ENCODE results near the gene MEF2D. TPM values are rescaled to one million over a fixed set of nuclear protein-coding genes. Genes with fewer than 3 reads are reported as not detected.

The MEF2D gene
- total RNA-seq, 1 donor from 2014 or later = 5.5 TPM

GRCh38 chr1:156488566-156489165 is 11.9 kb downstream of the MEF2D start:
- no peak for DNase-seq (ENCODE audit: low spot score)

- DNase-seq (ENCODE audit: low spot score) = no peak
These were observed 12.7 kb downstream of the MEF2D start for GRCh38 chr1:156487862-156488261.

DNA sequence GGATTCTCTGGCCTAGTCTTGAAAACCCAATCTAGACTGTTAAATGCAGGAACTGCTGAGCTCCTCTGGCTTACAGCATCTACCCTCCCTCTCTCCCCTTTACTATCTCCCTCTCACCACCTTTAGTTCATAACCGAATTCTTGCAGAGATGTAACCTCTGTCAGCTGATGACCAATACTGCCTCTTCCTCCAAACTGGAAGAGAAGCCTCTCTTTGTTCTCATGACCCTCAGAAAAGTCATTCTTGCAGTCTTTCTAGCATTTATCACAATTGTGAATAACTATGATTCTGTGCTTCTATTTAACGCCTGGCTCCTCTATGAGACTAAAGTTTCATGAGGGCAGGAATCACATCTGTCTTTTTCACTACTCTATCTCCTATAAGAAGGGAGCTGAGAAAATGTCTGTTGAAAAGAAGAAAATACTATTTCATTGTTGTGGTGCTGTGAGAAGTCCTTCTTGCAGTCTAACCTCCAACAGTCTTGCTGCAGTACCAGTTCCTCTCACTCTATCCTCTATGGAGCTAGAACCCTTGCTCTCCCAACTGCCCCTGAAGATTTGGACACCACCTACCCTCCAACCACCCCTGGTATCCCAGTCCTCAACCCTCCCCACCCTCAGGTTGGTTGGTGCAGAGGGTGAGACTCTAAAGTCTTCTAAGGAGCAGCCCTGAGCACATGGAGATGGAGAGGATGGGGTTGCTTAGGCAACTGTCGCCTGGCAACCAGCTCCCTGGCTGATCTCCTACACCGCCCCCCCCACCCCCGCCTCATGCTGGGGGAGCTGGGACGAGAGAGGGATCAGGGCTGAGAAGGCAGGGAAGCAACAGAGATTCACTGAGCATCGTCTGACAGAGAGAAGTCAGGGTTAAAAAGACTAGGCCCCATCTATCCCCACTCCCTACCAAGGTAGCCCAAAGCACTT is 13.9 kb downstream of the MEF2D start:
- no peak for DNase-seq (ENCODE audit: low spot score)

- DNase-seq (ENCODE audit: low spot score) = no peak
These were observed 14.6 kb downstream of the MEF2D start for GRCh38 chr1:156485984-156486383.

DNA sequence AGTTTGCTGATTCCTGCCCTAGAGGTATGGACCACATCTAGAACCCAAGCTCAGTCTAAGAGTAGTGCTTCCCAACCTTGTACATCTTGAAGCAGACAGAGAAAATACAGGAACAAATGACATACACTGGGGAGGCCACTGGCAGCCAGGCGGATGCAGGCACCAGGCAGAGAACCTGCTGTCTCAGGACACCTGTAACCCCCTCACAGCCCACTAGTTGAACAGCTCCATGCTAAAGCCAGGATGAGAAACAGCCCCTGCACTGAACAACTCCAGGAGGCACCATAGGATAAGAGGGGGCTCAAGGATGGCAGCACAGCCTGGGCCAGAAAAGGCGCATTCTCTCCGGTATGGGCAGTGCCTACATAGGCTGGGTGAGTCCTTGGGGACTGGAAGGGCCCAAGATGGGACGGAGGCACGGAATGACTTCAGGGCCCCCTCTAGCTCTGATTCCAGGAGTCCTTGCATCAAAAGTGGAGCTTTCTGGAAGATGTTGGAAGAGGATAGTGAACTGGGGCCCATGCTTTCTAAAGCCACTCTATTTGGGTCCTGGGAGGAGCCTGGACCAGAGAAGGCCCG is 16.0 kb downstream of the MEF2D start:
- no peak for DNase-seq (ENCODE audit: low spot score)

- no peak for DNase-seq (ENCODE audit: low spot score)
These were observed 17.2 kb downstream of the MEF2D start for GRCh38 chr1:156483397-156483796.

DNA sequence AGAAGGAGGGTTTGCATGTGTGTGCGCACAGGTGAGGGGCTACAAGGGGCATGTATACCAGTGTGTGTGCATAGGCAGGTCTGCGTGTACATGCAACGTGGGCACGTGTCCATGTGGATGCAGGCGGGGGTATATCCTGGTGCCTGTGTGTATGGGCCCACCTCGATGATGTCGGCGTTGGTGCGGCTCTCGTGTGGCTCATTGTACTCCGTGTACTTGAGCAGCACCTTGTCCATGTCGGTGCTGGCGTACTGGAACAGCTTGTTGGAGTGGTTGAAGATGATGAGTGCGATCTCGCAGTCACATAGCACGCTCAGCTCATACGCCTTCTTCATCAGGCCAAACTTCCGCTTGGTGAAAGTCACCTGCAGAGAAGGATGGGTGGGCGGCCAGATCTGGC is 18.3 kb downstream of the MEF2D start:
- DNase-seq (ENCODE audit: low spot score) = no peak

- DNase-seq (ENCODE audit: low spot score) = no peak
These were observed 19.0 kb downstream of the MEF2D start for GRCh38 chr1:156481527-156481926.

DNA sequence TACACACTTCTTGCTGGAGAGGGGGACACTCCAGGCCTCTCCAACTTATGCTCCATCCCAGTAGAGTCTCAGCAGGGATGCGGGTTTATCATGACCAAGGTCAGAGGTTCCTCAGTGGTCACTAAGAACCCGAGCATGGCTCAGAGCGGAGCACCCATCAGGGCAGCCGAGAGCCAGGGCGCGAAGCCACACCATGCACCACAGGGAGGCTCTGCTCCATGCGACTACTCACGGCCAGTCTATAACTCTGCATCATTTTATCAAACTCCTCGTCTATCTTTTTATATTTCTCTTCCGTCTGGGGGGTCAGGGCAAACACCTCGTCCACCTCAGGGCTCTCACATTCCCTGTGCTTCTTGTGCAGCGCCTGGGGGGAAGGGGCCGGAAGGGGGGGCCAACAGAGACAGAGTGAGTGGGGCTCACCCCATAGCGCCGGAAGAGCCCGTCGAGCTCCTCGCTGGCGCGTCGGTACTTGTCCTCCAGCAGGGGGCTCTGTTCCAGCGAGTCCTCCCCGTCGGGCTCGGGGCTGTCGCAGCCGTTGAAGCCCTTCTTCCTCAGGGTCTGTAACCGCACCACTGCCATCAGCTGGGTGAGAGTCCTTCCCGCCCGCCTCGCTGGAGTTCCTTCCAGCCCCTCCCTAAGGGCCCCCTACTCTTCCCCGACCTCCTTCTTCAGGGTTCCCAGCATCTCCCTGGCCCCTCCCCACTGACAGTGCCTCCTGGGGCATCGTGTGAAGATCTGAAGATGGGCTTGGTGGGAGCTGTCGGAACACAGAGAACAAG is 20.0 kb downstream of the MEF2D start:
- DNase-seq (ENCODE audit: low spot score) = no peak

DNA sequence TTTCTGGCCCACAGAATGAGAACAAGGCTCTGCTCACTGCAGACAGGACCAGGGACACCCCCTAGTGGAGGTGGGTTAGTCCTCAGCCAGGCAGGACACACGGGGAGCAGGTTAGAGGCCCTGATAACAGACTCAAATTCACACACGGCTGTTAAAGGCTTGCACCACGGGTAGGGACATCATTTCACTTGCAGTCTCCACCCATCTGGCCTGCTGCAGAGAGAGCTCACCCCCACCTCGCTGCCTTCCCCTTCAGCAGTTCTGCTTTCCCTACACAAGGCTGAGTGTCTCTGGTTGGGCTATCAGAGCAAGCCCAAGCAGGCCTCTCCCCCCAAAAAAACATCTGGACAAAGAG is 20.6 kb downstream of the MEF2D start:
- DNase-seq (ENCODE audit: low spot score) = no peak

DNA sequence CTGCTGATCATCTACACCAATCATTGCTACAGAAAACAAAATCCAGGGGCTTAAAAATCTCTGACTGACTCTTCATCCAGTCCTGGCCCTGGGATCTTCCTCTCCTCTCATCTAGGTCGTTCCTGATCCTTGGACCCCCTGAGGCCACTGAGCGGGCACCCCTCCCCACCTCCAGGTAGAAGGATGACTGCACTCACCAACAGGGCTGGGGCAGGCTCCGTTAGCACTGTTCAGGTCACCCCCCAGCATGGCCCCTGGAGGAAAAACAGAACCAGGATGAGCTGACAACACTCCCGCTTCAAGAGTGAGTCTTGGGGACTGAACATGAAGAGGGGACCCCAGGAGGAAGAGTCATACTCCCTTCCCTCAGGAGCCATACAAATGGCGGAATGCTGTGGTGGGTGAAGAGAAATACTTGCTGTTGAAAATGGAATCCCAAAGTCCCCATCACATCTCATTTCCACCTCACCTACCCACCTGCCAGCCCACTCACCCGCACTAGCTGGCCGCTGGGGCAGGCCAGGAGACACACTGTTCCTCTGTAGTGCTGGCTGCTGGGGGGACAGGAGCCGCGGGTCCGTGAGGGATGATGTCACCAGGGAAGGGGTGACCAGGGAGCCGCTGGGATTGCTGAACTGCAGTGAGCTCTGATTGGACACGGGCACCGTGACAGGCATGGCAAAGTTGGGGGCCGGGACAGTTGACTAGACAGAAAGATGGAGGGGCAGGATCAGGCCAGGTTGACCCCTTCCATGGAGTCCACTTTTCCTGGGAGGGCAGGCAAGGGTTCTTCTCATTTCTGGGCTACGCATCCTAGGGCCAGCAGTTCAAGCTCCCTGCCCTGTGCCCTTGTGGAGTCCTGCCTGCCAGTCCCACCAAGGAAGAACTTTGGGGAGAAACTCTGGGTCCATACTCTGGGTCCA is 21.2 kb downstream of the MEF2D start:
- no peak for DNase-seq (ENCODE audit: low spot score)

DNA sequence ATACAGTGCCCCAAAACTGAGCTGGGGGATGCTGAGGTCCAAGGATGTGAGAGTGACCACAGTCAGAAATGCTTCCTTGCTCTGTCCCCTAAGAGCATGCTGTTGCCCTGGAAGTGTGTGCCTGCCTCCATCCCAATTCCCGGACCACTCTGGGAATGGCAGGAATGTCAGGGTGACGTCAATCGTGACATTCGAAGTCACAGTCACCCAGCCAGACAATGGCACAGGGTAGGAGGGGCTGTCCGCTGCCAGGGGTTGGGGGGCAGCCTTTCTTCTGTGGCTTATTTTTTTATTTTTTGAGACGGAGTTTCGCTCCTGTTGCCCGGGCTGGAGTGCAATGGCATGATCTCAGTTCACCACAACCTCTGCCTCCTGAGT is 22.3 kb downstream of the MEF2D start:
- DNase-seq (ENCODE audit: low spot score) = no peak

DNA sequence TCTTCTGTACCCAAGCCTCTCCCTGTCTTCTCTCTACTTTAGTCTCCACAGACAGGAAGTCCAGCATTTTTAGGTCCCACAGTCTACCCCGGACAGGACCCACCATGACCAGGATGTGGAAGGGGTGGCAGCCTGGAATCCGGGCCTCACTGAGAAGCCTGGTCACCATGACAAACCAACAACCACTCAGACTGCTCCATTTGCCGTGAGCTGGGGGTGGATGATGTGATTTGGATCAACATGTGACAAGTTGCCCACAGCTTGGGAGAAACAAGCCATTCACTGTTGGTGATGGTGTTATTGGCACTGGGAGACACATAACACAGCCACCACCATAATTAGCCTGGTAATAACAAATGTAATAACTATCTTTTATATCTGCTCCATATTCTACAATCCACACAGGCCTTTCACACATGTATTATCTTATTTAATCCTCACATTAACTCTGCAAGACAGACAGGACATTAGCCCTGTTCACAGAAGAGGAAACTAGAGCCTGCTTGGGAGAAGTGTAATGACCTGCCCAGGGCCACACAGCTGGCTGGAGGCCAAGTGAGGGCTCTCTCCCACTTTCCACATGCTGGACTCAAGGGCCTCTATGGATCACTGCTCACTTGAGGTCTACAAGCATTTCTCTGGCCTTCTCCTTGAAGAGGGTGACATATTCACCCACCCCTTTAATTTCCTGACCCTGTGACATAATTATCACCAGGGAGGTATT is 22.9 kb downstream of the MEF2D start:
- no peak for DNase-seq (ENCODE audit: low spot score)

- DNase-seq (ENCODE audit: low spot score) = no peak
These were observed 23.9 kb downstream of the MEF2D start for GRCh38 chr1:156476501-156477298.

DNA sequence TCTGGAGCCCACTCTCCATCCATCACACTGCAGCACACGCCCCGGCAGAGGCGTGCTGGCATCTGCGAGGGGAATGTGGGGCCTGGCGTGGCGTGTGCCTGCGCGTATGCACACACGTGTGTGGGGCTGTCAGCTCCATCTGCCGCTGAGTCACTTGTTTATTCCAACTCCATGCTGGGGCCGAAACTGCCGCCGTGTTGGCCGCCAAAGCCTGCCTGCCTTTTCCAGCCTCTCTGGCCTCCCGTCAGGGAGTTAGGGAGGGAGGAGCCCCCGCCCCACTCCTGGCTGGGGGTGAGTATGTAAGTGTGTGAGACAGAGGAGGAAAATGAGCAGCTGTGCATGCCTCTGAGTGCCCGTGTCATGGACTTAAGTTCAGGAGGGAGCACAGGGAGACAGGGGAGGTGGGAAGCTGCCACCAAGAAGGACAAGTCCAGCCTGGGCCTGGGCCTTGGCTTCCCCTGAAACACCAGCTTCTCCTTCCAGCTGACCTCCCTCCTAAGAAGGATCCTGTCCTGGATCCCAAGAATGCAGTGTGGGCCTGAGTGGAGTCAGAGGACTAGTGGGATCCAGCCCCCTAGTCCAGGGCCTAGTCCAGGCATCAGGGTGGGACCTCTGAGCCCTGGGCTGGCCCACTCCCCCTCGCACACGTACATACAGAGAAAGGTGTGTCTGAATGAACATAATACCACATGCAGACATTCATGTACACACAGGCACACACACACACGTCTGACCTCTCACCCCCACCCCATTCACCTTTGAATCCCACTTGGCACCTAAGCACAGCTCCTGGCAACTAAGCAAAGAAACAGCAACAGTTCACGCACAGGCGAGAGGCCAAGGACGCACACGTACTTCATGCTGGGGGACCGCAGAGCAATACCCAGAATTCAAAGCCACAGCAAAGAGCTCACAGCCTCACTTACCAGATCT is 24.7 kb downstream of the MEF2D start:
- no peak for DNase-seq (ENCODE audit: low spot score)

DNA sequence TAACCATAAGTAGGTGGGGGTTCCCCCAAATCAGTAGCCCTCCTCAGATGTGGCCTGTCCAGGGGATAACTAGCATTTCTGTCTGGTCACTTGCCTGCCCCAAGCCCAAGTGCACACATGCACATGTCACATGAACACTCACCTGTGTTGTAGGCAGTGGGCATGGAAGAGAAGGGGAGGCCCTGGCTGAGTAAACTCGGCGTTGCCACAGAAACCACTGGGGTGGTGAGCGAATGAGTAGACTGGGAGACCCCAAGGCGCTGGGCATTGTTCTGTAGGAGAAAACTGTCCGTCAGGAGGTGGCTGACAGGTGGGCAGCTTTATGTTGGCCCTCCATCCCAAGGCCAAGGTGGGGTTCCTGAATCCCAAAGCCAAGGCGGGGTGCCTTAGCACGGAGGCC is 25.6 kb downstream of the MEF2D start:
- DNase-seq (ENCODE audit: low spot score) = no peak

GRCh38 chr1:156471496-156472490 is 28.8 kb downstream of the MEF2D start:
- no peak for DNase-seq (ENCODE audit: low spot score)

Data from umbilical cord (tissue), 2 donors.